ENCODE data around the gene MYMX. TPM values are rescaled to one million over a fixed set of nuclear protein-coding genes. Genes with fewer than 3 reads are reported as not detected.

Gene MYMX
- total and polyA plus RNA-seq, 2 donors from 2014 or later = 1.1 to 2.2 TPM

- FAIRE-seq = no peak
- H3K27ac ChIP-seq (ENCODE audit: low read depth in 2 of 2, low read length in 2 of 2) = no peak overlapping the region
These were observed 30.6 kb upstream of the MYMX start for GRCh38 chr6:44185953-44186634.

DNA sequence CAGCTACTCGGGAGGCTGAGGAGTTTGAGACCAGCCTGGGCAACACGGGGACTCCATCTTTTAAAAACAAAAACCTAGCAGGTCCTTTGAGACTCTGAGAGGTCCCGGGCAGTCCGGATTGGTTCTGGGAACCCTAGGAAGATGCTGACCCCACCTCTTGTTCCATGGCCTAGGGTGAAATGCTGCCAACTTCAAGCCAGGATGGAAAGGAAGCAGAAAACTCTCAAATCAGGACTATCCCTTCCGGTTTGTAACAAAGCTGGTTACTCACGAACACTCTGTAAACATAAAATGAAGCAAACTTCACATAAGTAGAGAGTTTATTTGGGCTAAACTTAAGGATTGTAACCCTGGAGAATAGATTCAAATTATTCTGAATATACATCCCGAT lies 30.1 kb upstream of the MYMX start:
- Histone ChIP-seq H3K4me1 (ENCODE audit: control insufficient read depth in 2 of 3, insufficient read depth in 2 of 3, low read depth in 1 of 3, low read length in 3 of 3) (no peaks in the 10 kb centered on the region), H3K27me3 (ENCODE audit: control insufficient read depth, insufficient read depth, low read length) (no peaks in the 10 kb centered on the region), H3K9ac (ENCODE audit: low read length in 3 of 3) (no peak overlapping the region), H3K9me3 (ENCODE audit: control insufficient read depth in 2 of 3, insufficient read depth in 1 of 3, low read length in 3 of 3) (no peaks in the 10 kb centered on the region), H3K27ac (ENCODE audit: low read depth in 2 of 2, low read length in 2 of 2) (no peak overlapping the region), H3K4me3 (ENCODE audit: low read length in 3 of 3) (no peak overlapping the region), H3K36me3 (ENCODE audit: control insufficient read depth in 2 of 3, insufficient read depth in 3 of 3, low read length in 3 of 3) (no peaks in the 10 kb centered on the region)
- DNase-seq (no peak), FAIRE-seq (no peak)
- no peak for TF ChIP-seq CTCF (IDR thresholded peaks at IDR 0.05; ENCODE audit: borderline replicate concordance, extremely low read depth, insufficient read depth)
- intact Hi-C loops (cut with DNase I) = no loop called here

More at GRCh38 chr6:44185953-44186634, 30.6 kb upstream of the MYMX start:
- peak in 2 of 5 donors; percentile 27 to 36 for DNase-seq
- no peaks in the 10 kb centered on the region for H3K4me1 ChIP-seq (ENCODE audit: control insufficient read depth in 2 of 3, insufficient read depth in 2 of 3, low read depth in 1 of 3, low read length in 3 of 3)
- H3K9ac ChIP-seq (ENCODE audit: low read length in 3 of 3) = no peak overlapping the region
- no peaks in the 10 kb centered on the region for H3K9me3 ChIP-seq (ENCODE audit: control insufficient read depth in 2 of 3, insufficient read depth in 1 of 3, low read length in 3 of 3)
- H3K27me3 ChIP-seq (ENCODE audit: control insufficient read depth, insufficient read depth, low read length) = no peaks in the 10 kb centered on the region
- intact Hi-C loops (cut with DNase I) = no loop called here
- H3K36me3 ChIP-seq (ENCODE audit: control insufficient read depth in 2 of 3, insufficient read depth in 3 of 3, low read length in 3 of 3) = no peaks in the 10 kb centered on the region
- H3K4me3 ChIP-seq (ENCODE audit: low read length in 3 of 3) = no peak overlapping the region
- TF ChIP-seq CTCF (IDR thresholded peaks at IDR 0.05; ENCODE audit: borderline replicate concordance, extremely low read depth, insufficient read depth) = no peak

DNA sequence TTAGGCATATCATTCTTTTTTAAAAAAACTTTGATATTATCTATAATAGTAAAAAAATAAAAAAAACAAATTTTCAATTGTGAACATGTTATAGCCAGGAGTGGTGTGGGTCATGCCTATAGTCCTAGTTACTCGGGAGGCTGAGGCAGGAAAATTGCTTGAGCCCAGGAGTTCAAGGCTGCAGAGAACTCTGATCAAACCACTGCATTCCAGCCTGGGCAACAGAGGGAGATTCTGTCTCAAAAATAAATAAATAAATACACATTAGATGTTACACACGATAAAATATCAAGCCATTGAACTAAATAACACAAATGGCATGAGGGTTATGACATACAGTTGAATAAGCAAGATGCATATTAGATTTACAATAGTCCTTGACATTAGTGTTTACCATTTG lies 27.9 kb upstream of the MYMX start:
- no peak overlapping the region for H3K4me3 ChIP-seq (ENCODE audit: low read length in 3 of 3)
- no peak for FAIRE-seq
- no peak overlapping the region for H3K9ac ChIP-seq (ENCODE audit: low read length in 3 of 3)
- no peak for TF ChIP-seq CTCF (IDR thresholded peaks at IDR 0.05; ENCODE audit: borderline replicate concordance, extremely low read depth, insufficient read depth)
- H3K4me1 ChIP-seq (ENCODE audit: control insufficient read depth in 2 of 3, insufficient read depth in 2 of 3, low read depth in 1 of 3, low read length in 3 of 3) = no peaks in the 10 kb centered on the region
- intact Hi-C loops (cut with DNase I) = no loop called here
- DNase-seq = no peak
- H3K27ac ChIP-seq (ENCODE audit: low read depth in 2 of 2, low read length in 2 of 2) = no peak overlapping the region
- no peaks in the 10 kb centered on the region for H3K27me3 ChIP-seq (ENCODE audit: control insufficient read depth, insufficient read depth, low read length)
- no peaks in the 10 kb centered on the region for H3K36me3 ChIP-seq (ENCODE audit: control insufficient read depth in 2 of 3, insufficient read depth in 3 of 3, low read length in 3 of 3)
- H3K9me3 ChIP-seq (ENCODE audit: control insufficient read depth in 2 of 3, insufficient read depth in 1 of 3, low read length in 3 of 3) = no peaks in the 10 kb centered on the region

DNA sequence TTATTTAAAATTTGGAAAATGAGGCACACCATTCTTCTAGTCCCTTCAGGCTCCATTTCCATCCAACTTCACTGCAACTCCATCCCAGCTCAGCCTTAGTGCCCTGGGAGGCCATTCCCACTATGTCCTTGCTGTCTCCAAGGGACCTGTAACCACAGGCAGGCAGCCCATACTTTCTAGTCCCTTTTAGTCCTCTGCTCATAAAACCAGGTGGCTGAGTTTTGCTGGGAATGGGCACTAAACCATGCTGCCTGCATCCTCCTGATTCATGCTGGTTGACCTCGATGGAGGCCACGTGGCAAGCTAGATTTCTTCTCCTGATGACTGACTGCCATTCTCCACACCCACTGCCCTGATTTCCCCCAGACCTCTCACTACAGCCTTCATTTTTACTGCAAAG lies 27.5 kb upstream of the MYMX start:
- TF ChIP-seq CTCF (IDR thresholded peaks at IDR 0.05; ENCODE audit: borderline replicate concordance, extremely low read depth, insufficient read depth) = no peak
- Histone ChIP-seq H3K36me3 (ENCODE audit: control insufficient read depth in 2 of 3, insufficient read depth in 3 of 3, low read length in 3 of 3) (no peaks in the 10 kb centered on the region), H3K9ac (ENCODE audit: low read length in 3 of 3) (no peak overlapping the region), H3K4me3 (ENCODE audit: low read length in 3 of 3) (no peak overlapping the region), H3K27me3 (ENCODE audit: control insufficient read depth, insufficient read depth, low read length) (no peaks in the 10 kb centered on the region), H3K4me1 (ENCODE audit: control insufficient read depth in 2 of 3, insufficient read depth in 2 of 3, low read depth in 1 of 3, low read length in 3 of 3) (no peaks in the 10 kb centered on the region), H3K9me3 (ENCODE audit: control insufficient read depth in 2 of 3, insufficient read depth in 1 of 3, low read length in 3 of 3) (no peaks in the 10 kb centered on the region), H3K27ac (ENCODE audit: low read depth in 2 of 2, low read length in 2 of 2) (no peak overlapping the region)
- intact Hi-C loops (cut with DNase I) = no loop called here
- FAIRE-seq = no peak
- peak in 1 of 5 donors; percentile 15 for DNase-seq

All from kidney (tissue), 14 donors.